Measurements from ENCODE around the gene NTRK2. TPM values are rescaled to one million over a fixed set of nuclear protein-coding genes. Genes with fewer than 3 reads are reported as not detected.

The NTRK2 gene
- polyA plus RNA-seq, 1 experiment: 2.0 TPM

DNA sequence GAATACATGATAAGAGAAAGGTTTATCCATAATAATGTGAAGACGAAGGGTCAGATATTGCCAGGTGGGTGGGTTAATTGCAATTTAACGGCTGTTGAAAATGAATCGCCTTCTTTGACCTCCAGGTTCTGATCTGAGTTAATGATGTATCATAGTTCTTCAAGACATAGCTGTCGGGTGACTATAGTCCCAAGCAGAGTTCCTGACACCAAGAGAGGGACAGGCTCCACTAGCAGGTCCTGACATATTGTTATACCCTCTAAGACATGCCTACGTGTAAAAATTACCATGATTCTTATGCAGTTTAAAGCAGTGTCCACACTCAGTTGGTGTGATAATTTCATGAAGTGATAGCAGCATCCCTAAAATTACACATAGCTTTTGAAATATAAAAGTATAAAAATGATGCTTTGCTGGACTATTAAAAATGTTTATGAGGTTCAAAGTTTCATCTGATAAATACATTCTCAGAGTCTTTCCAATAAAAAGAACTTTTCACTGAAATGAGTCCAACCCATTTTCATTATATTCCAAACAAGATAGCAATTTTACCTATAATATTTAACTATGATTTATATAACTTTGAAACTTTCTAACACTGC, 53.0 kb downstream of the NTRK2 start:
- CTCF ChIA-PET: no interaction called here
- Histone ChIP-seq H3K4me3 (ENCODE audit: low read depth, low read length) (no peak overlapping the region), H3K27me3 (ENCODE audit: control insufficient read depth, insufficient read depth, low read length) (no peaks in the 10 kb centered on the region), H3K36me3 (ENCODE audit: control insufficient read depth, insufficient read depth, low read length) (no peaks in the 10 kb centered on the region)
- DNase-seq (ENCODE audit: low read depth): no peak
- no peak for TF ChIP-seq CTCF (IDR thresholded peaks at IDR 0.05; ENCODE audit: insufficient read depth, low read depth, low read length)
- POLR2A ChIA-PET: no interaction called here

DNA sequence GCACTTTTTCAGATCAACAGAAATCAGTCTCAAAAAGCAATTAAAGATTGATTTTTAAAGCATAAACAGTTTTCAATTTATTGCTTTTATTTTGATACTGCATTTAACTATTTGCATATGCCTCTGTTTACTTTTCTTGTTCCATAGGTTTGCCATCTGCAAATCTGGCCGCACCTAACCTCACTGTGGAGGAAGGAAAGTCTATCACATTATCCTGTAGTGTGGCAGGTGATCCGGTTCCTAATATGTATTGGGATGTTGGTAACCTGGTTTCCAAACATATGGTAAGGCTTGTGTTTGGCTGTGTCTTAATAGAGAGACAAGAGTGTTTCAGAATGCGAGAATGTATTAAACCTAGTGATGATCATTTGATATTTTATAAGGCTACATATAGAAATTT, 53.9 kb downstream of the NTRK2 start:
- ChIA-PET CTCF (no interaction called here), POLR2A (no interaction called here)
- no peaks in the 10 kb centered on the region for H3K27me3 ChIP-seq (ENCODE audit: control insufficient read depth, insufficient read depth, low read length)
- no peak for TF ChIP-seq CTCF (IDR thresholded peaks at IDR 0.05; ENCODE audit: insufficient read depth, low read depth, low read length)
- no peak for DNase-seq (ENCODE audit: low read depth)
- no peaks in the 10 kb centered on the region for H3K36me3 ChIP-seq (ENCODE audit: control insufficient read depth, insufficient read depth, low read length)
- H3K4me3 ChIP-seq (ENCODE audit: low read depth, low read length): no peak overlapping the region

- DNase-seq (ENCODE audit: low read depth): no peak
- H3K36me3 ChIP-seq (ENCODE audit: control insufficient read depth, insufficient read depth, low read length): no peaks in the 10 kb centered on the region
- TF ChIP-seq CTCF (IDR thresholded peaks at IDR 0.05; ENCODE audit: insufficient read depth, low read depth, low read length): no peak
- peaks cover 1% of the 10 kb centered on the region; the same call in 1 of the 2 replicates for H3K27me3 ChIP-seq (ENCODE audit: control insufficient read depth, insufficient read depth, low read length)
- H3K4me3 ChIP-seq (ENCODE audit: low read depth, low read length): no peak overlapping the region
- CTCF ChIA-PET: no interaction called here
- POLR2A ChIA-PET: no interaction called here
These were observed 62.2 kb downstream of the NTRK2 start for GRCh38 chr9:84731696-84732095.

DNA sequence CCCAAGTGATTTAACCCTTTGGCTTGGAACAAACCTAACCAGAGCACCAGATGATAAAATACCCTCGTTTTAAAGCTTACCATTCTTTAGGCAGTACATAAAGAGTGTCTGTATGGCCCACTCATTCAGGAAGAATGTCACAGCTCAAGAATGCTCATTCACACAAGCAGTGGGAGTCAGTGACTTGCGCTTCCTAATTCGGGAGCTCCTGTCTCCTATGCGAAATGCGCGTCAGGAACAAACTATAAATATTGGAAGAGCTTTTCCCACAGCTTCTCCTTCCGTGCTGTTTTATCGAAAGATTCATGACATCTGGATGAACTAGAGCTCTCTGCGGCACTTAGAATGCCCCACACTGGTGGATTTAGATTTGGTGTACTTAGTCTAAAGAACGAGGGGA, 66.6 kb downstream of the NTRK2 start:
- CTCF ChIA-PET: interaction anchor here (1.1 to 1.3 kb wide), 2 partner anchors 13 to 21 kb away, joined by 3 to 4 read pairs; no protein-coding TSS in a partner anchor

DNA sequence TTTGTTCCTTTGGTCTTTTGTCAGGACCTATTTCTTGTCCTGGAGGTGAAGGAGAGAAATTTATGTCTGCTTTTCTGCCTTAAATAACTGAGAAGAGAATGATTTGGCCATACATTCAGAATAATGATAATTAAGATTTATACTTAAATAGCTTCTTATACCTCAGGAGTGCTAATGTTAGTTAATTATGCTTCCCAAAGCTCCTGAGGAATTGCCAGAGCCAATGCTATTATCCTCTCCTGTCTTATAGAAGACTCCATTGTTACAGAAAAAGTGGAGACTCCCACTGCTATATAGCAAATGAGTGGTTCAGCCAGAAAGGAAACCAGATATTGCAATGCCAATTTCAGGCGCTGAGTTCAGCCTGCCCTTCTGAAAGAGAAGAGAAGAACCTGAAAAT, 67.0 kb downstream of the NTRK2 start:
- H3K27me3 ChIP-seq (ENCODE audit: control insufficient read depth, insufficient read depth, low read length): peaks cover 1% of the 10 kb centered on the region; the same call in 1 of the 2 replicates
- no peak overlapping the region for H3K4me3 ChIP-seq (ENCODE audit: low read depth, low read length)
- no peaks in the 10 kb centered on the region for H3K36me3 ChIP-seq (ENCODE audit: control insufficient read depth, insufficient read depth, low read length)
- DNase-seq (ENCODE audit: low read depth): no peak
- ChIA-PET CTCF (interaction anchor here (1.1 to 1.3 kb wide), 2 partner anchors 12 to 20 kb away, joined by 3 to 4 read pairs; no protein-coding TSS in a partner anchor), POLR2A (no interaction called here)
- TF ChIP-seq CTCF (IDR thresholded peaks at IDR 0.05; ENCODE audit: insufficient read depth, low read depth, low read length): no peak

More for the DNA sequence above, 66.6 kb downstream of the NTRK2 start:
- H3K27me3 ChIP-seq (ENCODE audit: control insufficient read depth, insufficient read depth, low read length): peaks cover 1% of the 10 kb centered on the region; the same call in 1 of the 2 replicates
- H3K4me3 ChIP-seq (ENCODE audit: low read depth, low read length): no peak overlapping the region
- no peaks in the 10 kb centered on the region for H3K36me3 ChIP-seq (ENCODE audit: control insufficient read depth, insufficient read depth, low read length)
- POLR2A ChIA-PET: no interaction called here
- DNase-seq (ENCODE audit: low read depth): no peak
- no peak for TF ChIP-seq CTCF (IDR thresholded peaks at IDR 0.05; ENCODE audit: insufficient read depth, low read depth, low read length)
